ENCODE measurements around the gene RBFOX2. TPM values are rescaled to one million over a fixed set of nuclear protein-coding genes. Genes with fewer than 3 reads are reported as not detected.
"Not testable (repeated sequence)": the region's sequence is repeated elsewhere in the genome, so short reads cannot be mapped to it uniquely, and the experiment has no call there.

RBFOX2 gene
- total and polyA plus RNA-seq, 2 experiments from 2014 or later, result 88.8 to 131 TPM

- H3K9me2 ChIP-seq (ENCODE audit: insufficient read depth); H3K27ac Mint-ChIP-seq; H4K20me1 ChIP-seq (replicated peaks; ENCODE audit: insufficient read depth); ATAC-seq; H3K4me1 ChIP-seq (ENCODE audit: insufficient read depth); H3K4me3 Mint-ChIP-seq; H2AFZ ChIP-seq; H3K4me3 ChIP-seq; H3K79me2 ChIP-seq (replicated peaks; ENCODE audit: insufficient read depth); H3F3A ChIP-seq (replicated peaks; ENCODE audit: low read depth); H3K36me3 Mint-ChIP-seq (ENCODE audit: low read depth); H3K4me2 ChIP-seq; H3K27ac ChIP-seq (ENCODE audit: low read depth); H3K9me3 Mint-ChIP-seq; H3K27me3 ChIP-seq (ENCODE audit: insufficient read depth); H3K27me3 Mint-ChIP-seq (ENCODE audit: insufficient read depth, low read depth, poor library complexity); DNase-seq (ENCODE audit: low spot score); H3K4me1 Mint-ChIP-seq; H3K36me3 ChIP-seq (ENCODE audit: insufficient read depth): not testable (repeated sequence)
Observed at GRCh38 chr22:36070645-36071044, 42.0 kb upstream of the RBFOX2 start.

- Mint-ChIP-seq H3K27me3 (ENCODE audit: insufficient read depth, low read depth, poor library complexity) (peaks cover 4% of the 10 kb centered on the region), H3K27ac (no peak overlapping the region), H3K4me1 (peaks cover 6% of the 10 kb centered on the region; the same call in 2 of the 3 replicates), H3K4me3 (no peak overlapping the region), H3K36me3 (ENCODE audit: low read depth) (no peaks in the 10 kb centered on the region), H3K9me3 (peaks cover 3% of the 10 kb centered on the region; the same call in 1 of the 3 replicates)
- Histone ChIP-seq H3F3A (replicated peaks; ENCODE audit: low read depth) (no peaks in the 10 kb centered on the region), H3K79me2 (replicated peaks; ENCODE audit: insufficient read depth) (no peaks in the 10 kb centered on the region), H3K27ac (ENCODE audit: low read depth) (no peak overlapping the region), H3K4me1 (ENCODE audit: insufficient read depth) (no peaks in the 10 kb centered on the region), H3K4me2 (no peak overlapping the region), H4K20me1 (replicated peaks; ENCODE audit: insufficient read depth) (no peaks in the 10 kb centered on the region), H3K36me3 (ENCODE audit: insufficient read depth) (no peaks in the 10 kb centered on the region), H3K27me3 (ENCODE audit: insufficient read depth) (0 out of 2 replicates have a peak, but pooled peaks cover 2% of the 10 kb centered on the region), H2AFZ (no peak overlapping the region), H3K9me2 (ENCODE audit: insufficient read depth) (no peaks in the 10 kb centered on the region), H3K4me3 (no peak overlapping the region)
- ATAC-seq (no peak), DNase-seq (ENCODE audit: low spot score) (no peak)
- no peak for TF ChIP-seq JUNB (IDR thresholded peaks at IDR 0.05; ENCODE audit: unreplicated experiment)
- no peak for TF ChIP-seq REST (IDR thresholded peaks at IDR 0.05; ENCODE audit: unreplicated experiment)
- TF ChIP-seq CREB1 (CRISPR knock-in tag; IDR thresholded peaks at IDR 0.05; ENCODE audit: low read depth), result no peak
Observed at GRCh38 chr22:36069368-36069767, 40.7 kb upstream of the RBFOX2 start.

- no peaks in the 10 kb centered on the region for H3K36me3 Mint-ChIP-seq (ENCODE audit: low read depth)
- H3K9me3 Mint-ChIP-seq, result peaks cover 3% of the 10 kb centered on the region; the same call in 1 of the 3 replicates
- DNase-seq (ENCODE audit: low spot score), result no peak
- H3K27ac Mint-ChIP-seq, result no peak overlapping the region
- no peak for ATAC-seq
- H3K27me3 Mint-ChIP-seq (ENCODE audit: insufficient read depth, low read depth, poor library complexity), result peaks cover 4% of the 10 kb centered on the region
- H3K79me2 ChIP-seq (replicated peaks; ENCODE audit: insufficient read depth), result no peaks in the 10 kb centered on the region
- H3K9me2 ChIP-seq (ENCODE audit: insufficient read depth), result no peaks in the 10 kb centered on the region
- H3F3A ChIP-seq (replicated peaks; ENCODE audit: low read depth), result no peaks in the 10 kb centered on the region
- peaks cover 6% of the 10 kb centered on the region; the same call in 2 of the 3 replicates for H3K4me1 Mint-ChIP-seq
- 0 out of 2 replicates have a peak, but pooled peaks cover 2% of the 10 kb centered on the region for H3K27me3 ChIP-seq (ENCODE audit: insufficient read depth)
- H3K4me3 Mint-ChIP-seq, result no peak overlapping the region
- H3K4me2 ChIP-seq, result no peak overlapping the region
- H3K36me3 ChIP-seq (ENCODE audit: insufficient read depth), result no peaks in the 10 kb centered on the region
- H3K4me1 ChIP-seq (ENCODE audit: insufficient read depth), result no peaks in the 10 kb centered on the region
- no peak overlapping the region for H2AFZ ChIP-seq
- no peak overlapping the region for H3K4me3 ChIP-seq
- no peak overlapping the region for H3K27ac ChIP-seq (ENCODE audit: low read depth)
- no peaks in the 10 kb centered on the region for H4K20me1 ChIP-seq (replicated peaks; ENCODE audit: insufficient read depth)
- TF ChIP-seq POLR2AphosphoS5 (IDR thresholded peaks at IDR 0.05; ENCODE audit: low read depth), result no peak
- TF ChIP-seq REST (IDR thresholded peaks at IDR 0.05; ENCODE audit: unreplicated experiment), result no peak
- TF ChIP-seq JUNB (IDR thresholded peaks at IDR 0.05; ENCODE audit: unreplicated experiment), result no peak
- no peak for TF ChIP-seq EZH2phosphoT487 (IDR thresholded peaks at IDR 0.05; ENCODE audit: unreplicated experiment)
- no peak for TF ChIP-seq CTCF (conservative IDR thresholded peaks at IDR 0.05; ENCODE audit: low read depth in 2 of 2)
- no peak for TF ChIP-seq ZNF331 (CRISPR knock-in tag; IDR thresholded peaks at IDR 0.05; ENCODE audit: low read depth)
- no peak for TF ChIP-seq ETS1 (IDR thresholded peaks at IDR 0.05)
- no peak for TF ChIP-seq NANOG (IDR thresholded peaks at IDR 0.05; ENCODE audit: borderline replicate concordance)
Observed at GRCh38 chr22:36068776-36069344, 40.2 kb upstream of the RBFOX2 start.

All from GM23338 (cell line).